Transverse colon (tissue), 4 donors: ENCODE measurements around the gene TMEM187.

Experiments
- EP300 ChIP-seq: sonication (generic); formaldehyde crosslinking; IDR thresholded peaks from one replicate; pipeline ENCODE4 v1.6.1; 2017; ENCODE audit warnings: antibody characterized with exemption, low read depth
- POLR2AphosphoS5 ChIP-seq, 3 donors: sonication (generic); formaldehyde crosslinking; IDR thresholded peaks; one replicate each; pipeline ENCODE4 v1.6.1; 2016; ENCODE audit warnings: antibody characterized with exemption in 3 of 3
- TF ChIP-seq, protein P1 (sequence below), 5 experiments: fragments of 200-600 bp in 3 of 5; fragments of 450-650 bp in 2 of 5; sonication (generic) in 3 of 5; IDR thresholded peaks; 1 replicate in 2 of 5; 2 replicates in 3 of 5; pipeline ENCODE4 v1.5.1; 2016 to 2017; ENCODE audit warnings: antibody characterized with exemption in 5 of 5, inconsistent platforms in 3 of 5, mild to moderate bottlenecking in 2 of 5, moderate library complexity in 1 of 5

- no peak for TF ChIP-seq EP300
- TF ChIP-seq, protein P1, sequence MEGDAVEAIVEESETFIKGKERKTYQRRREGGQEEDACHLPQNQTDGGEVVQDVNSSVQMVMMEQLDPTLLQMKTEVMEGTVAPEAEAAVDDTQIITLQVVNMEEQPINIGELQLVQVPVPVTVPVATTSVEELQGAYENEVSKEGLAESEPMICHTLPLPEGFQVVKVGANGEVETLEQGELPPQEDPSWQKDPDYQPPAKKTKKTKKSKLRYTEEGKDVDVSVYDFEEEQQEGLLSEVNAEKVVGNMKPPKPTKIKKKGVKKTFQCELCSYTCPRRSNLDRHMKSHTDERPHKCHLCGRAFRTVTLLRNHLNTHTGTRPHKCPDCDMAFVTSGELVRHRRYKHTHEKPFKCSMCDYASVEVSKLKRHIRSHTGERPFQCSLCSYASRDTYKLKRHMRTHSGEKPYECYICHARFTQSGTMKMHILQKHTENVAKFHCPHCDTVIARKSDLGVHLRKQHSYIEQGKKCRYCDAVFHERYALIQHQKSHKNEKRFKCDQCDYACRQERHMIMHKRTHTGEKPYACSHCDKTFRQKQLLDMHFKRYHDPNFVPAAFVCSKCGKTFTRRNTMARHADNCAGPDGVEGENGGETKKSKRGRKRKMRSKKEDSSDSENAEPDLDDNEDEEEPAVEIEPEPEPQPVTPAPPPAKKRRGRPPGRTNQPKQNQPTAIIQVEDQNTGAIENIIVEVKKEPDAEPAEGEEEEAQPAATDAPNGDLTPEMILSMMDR (IDR thresholded peaks at IDR 0.05) = no peak
- no peak for TF ChIP-seq POLR2AphosphoS5 (IDR thresholded peaks at IDR 0.05)
Measured at GRCh38 chrX:154002215-154002719, 29.7 kb downstream of the TMEM187 start.
